Stimulated activated CD4-positive, alpha-beta T cell treated with anti-CD3 and anti-CD28 coated beads, TNF-alpha, amount 100 ng/mL, for 48 hours (primary cell): ENCODE results near the gene TMEM185A.
"Not testable (repeated sequence)": the region's sequence is repeated elsewhere in the genome, so short reads cannot be mapped to it uniquely, and the experiment has no call there.

ENCODE experiments used
- DNase-seq, 3 donors: peaks; one replicate each; pipeline ENCODE4 v3.0.0-alpha.2; 2020; ENCODE audit warnings: low read depth in 3 of 3

The TMEM185A gene

DNA sequence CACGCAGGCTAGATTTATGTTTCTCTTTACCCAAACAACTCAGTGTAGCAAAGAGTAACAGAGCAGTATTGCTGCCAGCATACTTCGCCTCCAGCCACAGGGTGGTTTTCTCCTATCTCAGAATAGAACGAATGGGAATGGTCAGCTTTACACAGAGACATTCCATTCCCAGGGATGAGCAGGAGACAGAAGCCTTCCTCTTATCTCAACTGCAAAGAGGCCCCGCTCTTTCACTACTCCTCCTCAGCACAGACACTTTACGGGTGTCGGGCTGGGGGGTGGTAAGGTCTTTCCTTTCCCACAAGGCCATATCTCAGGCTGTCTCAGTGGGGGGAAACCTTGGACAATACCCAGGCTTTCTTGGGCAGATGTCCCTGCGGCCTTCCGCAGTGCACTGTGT, 4.8 kb downstream of the TMEM185A start:
- not testable (repeated sequence) for DNase-seq

DNA sequence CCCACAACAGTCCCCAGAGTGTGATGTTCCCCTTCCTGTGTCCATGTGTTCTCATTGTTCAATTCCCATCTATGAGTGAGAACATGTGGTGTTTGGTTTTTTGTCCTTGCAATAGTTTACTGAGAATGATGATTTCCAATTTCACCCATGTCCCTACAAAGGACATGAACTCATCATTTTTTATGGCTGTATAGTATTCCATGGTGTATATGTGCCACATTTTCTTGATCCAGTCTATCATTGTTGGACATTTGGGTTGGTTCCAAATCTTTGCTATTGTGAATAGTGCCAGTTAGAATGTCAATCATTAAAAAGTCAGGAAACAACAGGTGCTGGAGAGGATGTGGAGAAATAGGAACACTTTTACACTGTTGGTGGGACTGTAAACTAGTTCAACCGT, 11.9 kb downstream of the TMEM185A start:
- not testable (repeated sequence) for DNase-seq

DNA sequence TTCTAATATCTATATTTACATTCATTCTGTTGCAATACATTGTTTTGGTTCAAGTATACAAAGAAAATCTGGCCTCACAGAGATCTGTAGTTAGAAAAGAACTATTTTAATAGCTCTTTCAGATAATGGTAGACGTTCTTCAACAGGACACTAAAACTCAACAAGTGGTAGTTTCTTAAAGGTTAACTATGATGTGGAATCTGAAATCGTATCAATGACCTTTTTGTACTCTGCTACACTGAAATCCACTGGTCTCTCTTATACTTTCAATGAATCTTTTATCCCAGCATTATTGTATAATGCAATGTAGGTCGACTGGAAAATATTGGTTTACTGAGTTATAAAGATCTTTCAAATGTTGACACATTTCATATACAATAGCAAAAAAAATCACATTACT, 12.7 kb downstream of the TMEM185A start:
- no peak for DNase-seq

DNA sequence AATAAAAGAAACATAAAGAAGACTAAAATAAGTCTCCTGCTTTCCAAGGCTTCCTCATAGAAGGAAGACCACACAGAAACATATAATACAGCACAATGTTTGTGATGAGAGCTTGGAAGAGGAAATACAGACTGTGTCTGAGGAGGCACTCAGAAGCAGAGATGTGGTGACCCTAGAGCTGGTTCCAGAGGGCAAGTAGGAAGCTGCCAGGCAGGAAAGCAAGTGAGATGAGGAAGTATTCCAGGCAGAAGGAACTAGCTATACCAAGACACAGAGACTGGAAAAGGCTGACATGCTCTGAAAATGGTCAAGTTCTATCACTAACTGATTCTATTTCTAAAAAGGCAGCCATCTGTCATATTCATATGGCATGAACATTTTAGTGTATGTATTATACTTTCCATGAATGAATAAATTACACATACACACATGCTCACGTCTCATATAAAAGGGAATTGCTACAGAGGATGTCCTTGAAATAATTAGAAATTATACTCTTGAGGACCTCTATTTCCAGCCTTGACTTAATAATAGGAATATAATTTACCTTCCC, 19.9 kb downstream of the TMEM185A start:
- DNase-seq: no peak

DNA sequence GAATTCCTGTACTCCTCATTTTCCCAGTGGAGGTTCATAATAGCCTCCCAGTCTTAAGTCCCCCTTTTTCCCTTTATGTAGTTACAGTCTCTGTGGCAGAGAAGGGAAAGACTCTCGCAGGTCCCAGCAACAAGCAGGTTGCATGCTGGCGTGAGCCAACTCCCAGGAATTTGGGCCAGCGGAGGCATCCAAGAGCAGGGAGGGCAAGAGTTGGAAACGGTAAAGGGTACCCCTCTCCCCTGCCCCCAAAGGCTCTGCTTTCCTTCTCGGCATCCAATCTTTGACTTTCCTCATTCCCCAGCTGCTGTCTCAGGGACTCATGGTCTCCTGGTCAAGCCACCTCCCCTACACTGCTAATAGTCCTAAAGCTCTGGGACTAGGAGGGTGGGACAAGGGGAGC, 21.1 kb downstream of the TMEM185A start:
- DNase-seq: no peak

DNA sequence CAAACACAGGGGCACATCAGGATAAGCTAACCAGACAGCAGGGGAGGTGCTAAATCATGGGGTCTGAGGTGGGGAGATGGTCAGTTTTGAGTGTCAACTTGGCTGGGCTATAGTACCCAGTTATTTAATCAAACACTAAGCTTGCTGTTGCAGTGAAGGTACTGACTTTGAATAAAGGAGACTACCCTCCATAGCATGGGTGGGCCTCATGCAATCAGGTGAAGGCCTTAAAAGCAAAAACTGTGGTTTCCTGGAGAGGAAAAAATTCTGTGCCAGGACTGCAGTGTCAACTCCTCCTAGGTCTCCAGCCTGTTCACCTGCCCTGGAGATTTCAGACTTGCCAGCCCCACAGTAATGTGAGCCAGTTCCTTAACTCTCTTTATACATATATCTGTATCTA, 23.9 kb downstream of the TMEM185A start:
- no peak for DNase-seq

DNA sequence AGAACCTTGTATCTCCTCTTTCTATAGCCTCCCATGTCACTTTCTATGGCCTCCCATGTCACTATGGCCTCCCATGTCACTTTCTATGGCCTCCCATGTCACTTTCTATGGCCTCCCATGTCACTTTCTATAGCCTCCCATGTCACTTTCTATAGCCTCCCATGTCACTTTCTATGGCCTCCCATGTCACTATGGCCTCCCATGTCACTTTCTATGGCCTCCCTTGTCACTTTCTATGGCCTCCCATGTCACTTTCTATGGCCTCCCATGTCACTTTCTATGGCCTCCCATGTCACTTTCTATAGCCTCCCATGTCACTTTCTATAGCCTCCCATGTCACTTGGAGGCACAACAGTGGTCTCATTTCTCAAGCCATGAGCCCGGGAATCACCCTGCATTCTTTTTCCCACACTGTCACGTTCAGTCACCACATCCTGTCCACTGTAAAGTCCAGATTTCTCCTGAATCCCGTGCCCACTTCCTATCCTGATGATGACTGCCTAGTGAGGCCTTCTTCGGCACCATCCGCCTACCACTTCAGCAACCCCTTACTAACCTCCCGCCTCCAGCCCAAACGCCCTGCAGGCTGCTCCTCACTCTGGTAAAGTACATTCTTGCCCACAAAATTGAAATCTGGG, 26.2 kb downstream of the TMEM185A start:
- DNase-seq: not testable (repeated sequence)

DNA sequence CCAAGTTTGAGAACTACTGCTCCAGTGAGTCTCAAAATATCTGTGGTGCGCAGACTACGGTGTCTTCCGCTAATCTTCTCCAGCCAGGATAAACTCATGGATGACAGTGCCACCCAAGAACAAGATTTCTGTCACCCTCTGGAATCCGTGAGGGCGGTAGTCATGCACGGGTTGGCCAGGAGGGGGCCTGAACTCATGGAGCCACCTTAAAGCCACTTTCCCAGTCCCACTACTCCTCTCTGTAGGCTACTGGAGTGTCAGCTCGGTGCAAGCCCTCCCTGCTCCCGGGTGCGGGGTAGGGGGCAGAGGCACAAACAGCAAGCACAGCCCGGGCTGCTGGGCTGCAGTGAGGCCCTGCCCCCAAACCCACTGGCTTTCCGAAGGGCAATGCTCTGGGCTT, 33.0 kb downstream of the TMEM185A start:
- DNase-seq: not testable (repeated sequence)

DNA sequence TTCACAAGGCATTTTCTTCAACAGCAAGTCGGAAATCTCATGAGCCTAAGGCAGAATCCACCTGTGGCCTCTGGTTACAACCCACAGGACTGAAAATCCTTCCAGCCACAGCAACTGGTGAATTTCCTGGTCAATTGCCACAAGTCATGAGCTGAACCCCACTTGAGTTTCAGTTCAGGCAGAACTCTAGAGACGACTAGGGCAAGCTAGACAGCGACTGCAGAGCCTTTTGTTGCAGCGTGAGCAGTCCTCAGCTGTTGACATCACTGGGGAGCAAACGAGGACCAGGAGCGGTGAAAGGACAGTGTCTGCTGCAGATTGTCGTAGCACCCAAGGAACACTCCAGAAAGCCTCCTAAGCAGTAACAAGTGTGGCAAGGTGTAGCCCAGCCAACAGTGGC, 35.6 kb downstream of the TMEM185A start:
- DNase-seq: not testable (repeated sequence)

DNA sequence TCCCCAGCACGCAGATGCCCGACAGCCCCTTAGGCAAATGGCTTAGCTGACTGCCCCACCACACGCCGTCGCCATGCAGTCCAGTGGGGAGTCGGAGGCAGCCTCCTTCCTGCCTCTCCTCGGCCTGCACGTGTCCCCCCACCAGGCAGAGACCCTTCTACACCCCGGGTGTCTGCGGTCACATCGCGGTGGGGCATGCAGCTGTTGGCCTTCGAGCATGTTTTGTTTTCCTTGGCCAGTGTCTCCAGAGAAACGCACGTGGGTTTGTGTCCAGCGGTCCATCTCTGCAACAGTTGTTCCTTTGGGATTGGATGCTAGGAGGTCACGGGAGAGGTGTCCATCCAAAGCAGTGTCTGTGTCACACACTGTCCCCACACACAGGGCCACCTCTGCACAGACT, 36.4 kb downstream of the TMEM185A start, which contains the start of gene HSFX2:
Gene HSFX2 (minus strand): TSS at position 101 of the 400 bp plus-strand sequence. CDS start 614 bp downstream, outside the sequence.
- DNase-seq: not testable (repeated sequence)

DNA sequence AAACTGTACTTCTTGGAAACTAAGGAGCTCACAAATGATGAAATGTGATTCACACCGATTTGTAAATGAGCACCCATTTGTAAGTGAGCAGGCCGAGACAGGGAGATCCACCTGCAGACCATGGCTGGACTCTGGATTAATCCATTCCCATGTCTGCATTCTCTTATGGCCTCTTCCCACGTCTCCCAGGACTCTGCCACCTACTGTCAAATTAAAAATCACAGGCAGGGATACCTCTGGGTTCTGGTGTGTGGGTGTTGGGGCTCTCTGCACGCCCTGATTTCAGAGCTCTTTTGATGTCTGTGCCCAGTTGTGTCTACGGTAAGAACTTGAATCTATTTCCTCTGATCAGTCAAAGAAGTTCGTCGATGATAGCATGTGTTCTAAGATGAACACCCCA, 40.6 kb downstream of the TMEM185A start:
- not testable (repeated sequence) for DNase-seq

DNA sequence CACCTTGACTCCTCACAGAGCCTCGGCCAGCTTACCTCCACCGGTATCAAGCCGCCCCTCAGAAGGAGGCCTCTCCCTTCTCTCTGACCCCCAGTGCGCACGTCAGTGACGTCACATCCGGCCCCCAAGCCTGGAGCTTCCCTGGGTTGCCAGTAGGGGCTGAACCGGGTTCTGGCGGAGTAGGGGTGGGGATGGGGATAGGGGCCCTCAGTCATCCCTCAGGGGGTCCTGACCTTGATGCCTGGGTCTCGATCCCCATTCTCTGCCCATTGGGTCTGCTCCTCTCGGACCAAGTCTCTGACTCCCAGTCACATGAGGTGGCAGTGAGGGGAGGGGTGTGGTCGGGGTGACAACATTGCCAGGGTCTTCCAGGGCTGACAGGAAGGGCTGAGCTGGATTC, 44.2 kb downstream of the TMEM185A start, which contains the start of gene MAGEA9B:
Gene MAGEA9B (minus strand): TSS at position 101 of the 400 bp plus-strand sequence. CDS start 4,280 bp downstream, outside the sequence.
- DNase-seq: not testable (repeated sequence)

DNA sequence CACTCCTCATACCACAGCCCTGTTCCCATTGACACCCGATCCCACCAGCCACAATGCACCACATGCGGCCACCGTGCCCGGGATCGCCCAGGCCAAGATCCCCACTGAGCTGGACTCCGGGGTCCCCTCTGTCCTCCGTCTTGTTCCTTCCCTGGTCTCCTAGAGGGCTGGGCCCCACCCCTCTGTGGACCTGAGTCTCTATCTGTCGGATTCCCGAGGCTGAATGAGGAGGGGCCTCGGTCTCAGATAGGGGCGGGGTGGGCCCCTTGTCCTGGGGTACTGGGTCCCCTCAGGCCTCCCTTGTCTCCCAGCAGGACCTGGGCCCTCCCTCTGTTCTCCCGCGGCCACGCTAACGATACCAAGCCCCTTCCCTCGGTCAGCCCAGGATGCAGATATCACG, 46.0 kb downstream of the TMEM185A start:
- not testable (repeated sequence) for DNase-seq

DNA sequence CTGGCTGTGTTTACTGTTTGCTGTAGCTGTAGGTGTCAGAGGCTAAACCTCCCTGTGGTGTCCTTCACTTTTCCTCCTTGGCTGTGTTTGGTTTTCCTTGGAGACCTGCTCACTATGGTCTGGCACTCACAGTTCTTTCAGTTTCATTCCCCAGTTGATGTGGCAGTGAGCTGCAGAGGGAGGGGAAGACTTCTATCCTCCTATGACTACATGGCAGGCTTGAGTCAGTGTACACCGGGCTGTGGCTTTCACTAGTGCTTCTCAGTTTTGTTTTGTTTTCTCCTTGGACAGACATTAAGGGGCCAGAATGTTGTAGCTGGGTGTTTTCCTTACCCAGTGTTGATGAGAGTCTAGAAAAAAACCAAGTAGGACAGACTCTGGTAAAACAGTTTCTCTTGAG, 58.1 kb downstream of the TMEM185A start:
- not testable (repeated sequence) for DNase-seq

DNA sequence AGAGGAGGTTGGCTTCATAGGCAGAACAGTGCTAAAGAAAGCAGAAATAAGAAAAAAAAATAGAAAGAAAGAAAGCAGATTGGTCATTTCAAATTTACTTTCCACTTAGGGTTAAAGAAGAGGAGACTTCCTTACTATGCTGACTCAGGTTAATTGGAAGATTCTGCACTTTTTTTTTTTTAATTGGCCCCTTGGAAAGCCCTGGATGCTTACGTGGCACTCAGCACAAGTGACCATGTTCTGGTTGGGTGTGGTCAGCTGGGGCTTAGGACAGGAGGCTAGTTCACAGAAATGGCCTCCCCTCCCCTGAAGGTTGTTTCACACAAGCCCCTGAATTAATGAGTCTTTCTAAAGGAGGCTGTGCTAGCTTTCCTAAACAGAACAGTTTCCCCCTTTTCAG, 58.8 kb downstream of the TMEM185A start:
- no peak for DNase-seq

DNA sequence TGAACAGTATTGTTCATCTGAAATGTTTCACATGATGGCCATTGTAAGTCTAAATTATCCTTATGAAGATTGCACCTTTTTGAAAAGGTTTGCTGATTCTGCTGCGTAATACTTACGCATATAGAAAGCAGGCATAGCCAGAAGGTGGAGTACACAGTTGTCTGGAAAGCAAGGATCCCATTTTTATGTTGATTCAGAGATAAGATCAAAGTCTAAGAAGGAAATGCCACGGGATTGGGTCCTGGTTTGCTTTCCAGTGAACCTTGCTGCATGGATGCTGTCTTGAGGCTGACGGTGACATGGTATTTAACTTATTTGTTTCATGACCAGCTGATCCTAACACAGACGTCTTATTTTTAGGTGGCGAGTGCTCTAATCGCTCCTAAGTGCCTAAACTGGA, 59.8 kb downstream of the TMEM185A start:
- no peak for DNase-seq

DNA sequence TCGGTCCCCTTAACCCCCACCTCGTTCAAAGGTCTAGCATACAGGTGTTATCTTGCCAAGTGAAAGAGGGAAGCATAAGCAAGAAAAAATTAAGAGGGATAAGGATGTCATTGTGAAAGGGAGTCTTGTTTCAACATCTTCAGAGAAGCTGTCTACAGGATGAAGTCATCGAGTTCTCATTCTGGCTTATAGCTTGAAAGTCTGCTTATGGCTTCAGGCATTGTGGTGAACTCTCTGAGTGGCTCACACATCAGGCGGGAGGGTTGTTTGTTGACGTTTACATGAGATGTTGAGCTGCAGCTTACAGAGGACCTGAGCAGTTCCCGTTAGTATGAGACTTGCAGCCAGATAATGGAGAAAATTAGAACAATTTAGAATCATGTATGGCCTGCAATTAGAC, 60.9 kb downstream of the TMEM185A start:
- DNase-seq: no peak

DNA sequence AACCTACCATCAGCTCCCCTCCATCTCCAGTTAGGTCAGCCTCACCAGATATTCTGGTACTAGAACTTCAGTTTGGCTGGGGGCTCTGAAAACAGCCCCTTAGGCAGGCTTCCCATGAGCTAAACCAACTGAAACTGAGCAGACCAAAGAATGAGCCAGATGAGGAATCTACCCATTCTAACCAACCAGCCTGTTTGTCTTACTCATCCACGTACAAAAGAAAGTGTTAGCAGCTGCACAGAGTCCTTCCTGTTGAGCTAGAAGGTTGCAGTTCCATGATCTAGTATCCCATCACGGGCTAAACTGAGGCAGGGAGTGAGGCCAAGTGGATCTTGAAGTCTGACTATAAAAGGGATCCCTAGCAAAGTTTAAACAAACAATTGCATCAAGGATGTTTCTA, 61.8 kb downstream of the TMEM185A start:
- no peak for DNase-seq

DNA sequence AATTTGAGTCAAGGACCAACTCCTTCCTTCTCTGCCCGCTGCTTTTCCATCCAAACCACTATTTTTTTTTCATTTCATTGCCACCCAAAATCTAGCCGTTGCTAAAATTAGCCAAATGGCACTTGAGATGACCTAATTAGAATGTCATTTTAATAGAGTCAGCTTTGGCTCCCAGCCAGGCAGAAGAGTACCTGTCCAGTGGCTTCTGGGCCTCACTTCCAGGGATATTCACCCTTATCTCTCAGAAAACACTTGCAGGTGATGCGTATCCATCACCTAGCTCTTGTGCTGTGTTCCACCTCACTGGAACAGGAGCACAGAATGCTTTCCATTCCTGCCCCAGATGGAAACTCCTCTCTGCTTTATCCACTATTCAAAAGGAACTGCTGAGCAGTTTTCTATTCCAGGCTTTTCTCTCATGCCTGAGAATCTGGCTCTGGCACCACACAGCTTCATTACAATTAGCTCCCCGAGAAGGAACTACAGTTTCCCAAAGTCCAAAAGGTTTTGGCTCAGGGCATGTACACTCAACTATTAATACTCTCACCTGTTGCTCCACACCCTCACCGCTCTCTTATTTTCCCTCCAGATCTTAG, 62.8 kb downstream of the TMEM185A start:
- DNase-seq: no peak

DNA sequence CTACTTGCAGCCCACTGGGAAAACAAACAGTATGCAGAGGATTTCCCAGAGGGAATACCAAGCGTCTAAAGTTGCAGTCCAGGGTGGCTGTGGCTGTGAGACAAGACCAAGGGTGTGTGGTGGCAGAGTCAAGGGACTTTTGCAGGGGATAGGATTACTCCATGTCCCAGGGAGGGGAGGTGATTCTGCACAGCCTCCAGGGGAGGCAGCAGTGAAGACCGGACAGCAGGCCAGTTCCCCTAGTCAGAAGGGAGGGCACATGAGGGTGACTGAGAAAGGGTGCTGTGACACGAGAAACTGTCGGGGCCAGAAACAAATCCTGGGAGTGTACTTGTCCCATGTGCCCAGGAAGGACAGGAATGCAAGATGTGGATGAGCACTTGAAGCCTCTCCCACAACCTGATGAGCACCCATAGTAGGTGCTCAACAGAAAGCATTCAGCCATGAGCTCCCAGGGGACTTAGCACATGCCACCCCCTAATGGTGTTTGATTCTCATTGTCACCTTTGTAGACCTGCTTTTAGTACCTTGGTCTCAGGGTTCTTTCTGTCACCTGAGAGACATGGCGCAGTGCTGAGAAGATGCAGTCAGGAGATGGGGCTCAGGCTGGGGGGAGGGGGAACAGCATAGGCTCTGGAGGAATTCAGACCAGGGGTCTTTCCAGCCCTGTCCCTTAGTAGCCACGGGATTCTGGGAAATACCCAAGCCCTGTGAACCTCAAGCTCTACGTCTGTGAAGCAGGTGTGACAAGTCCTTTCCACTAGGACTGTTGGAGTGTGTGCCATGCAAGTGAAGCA, 63.8 kb downstream of the TMEM185A start:
- no peak for DNase-seq

DNA sequence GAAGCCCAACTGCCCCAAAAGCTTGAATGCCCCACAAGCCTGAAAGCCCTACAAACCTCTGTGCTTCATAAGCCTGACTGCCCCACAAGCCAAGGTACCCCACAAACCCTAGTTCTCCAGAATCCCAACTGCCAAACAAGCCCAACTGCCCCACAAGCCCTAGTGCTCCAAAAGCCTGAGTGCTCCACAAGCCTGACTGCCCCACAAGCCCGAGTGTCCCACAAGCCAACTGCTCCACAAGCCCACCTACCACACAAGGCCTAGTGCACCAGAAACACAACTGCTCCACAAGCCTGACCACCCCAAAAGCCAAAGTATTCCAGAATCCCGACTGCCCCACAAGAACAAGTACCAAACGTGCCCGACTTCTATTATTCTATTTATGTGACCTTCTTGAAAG, 68.2 kb downstream of the TMEM185A start:
- DNase-seq: no peak

DNA sequence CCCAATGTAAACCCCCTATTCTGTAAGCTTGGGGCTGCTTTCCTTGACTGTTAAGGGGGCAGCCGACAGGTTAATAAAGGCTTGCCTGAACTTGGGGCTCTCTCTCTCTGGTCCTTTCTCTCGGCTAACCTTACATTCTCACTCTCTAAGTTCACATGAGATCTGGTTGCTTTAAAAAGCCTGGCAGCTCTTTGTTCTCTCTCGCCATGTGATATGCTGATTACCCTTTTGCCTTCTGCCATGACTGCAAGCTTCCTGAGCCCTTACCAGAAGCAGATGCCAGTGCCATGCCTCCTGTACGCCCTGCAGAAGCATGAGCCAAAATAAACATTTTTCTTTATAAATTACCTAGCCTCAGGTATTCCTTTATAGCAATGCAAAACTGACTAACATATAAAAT, 76.3 kb downstream of the TMEM185A start:
- DNase-seq: not testable (repeated sequence)

DNA sequence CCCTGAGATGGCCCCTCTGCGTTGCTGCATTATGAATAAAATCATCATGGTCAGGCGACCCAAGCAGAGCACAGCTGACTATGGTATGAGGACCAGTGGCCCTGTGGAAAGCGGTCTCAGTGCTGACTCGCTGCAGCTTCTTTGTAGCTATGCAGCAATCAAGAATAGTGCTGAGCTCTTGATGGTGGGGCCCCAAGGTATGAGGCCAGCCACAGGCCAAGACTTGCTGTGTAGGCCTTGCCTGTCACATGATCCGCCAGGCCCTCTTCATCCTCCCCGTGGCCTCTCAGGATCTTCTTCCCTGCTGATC, 79.7 kb downstream of the TMEM185A start:
- DNase-seq: not testable (repeated sequence)
